PFSK-1 (cell line): ENCODE results near the gene ATP13A3.

Source experiments
- FOXP2 ChIP-seq: optimal IDR thresholded peaks from 2 replicates; pipeline ENCODE3; 2011; ENCODE audit warnings: borderline replicate concordance, control low read depth, inconsistent platforms; ENCODE audit not compliant: insufficient read depth; ENCODE audit errors: extremely low read length, extremely low read depth
- POLR2AphosphoS5 ChIP-seq: IDR thresholded peaks from 2 replicates; pipeline ENCODE4 v1.6.1; 2012; ENCODE audit warnings: low read depth, mild to moderate bottlenecking, control low read depth, low read length, moderate library complexity
- REST ChIP-seq, 2 experiments: IDR thresholded peaks; 2 replicates each; pipeline versions ENCODE4 v1.6.1 to v1.8.0; 2011 to 2012; ENCODE audit warnings: low read depth in 2 of 2, low read length in 2 of 2, control low read depth in 1 of 2, inconsistent platforms in 1 of 2, mild to moderate bottlenecking in 1 of 2, moderate library complexity in 1 of 2; ENCODE audit not compliant: insufficient read depth in 1 of 2
- SIN3A ChIP-seq: IDR thresholded peaks from 2 replicates; pipeline ENCODE4 v1.6.1; 2012; ENCODE audit warnings: mild to moderate bottlenecking, low read length, moderate library complexity, borderline replicate concordance; ENCODE audit not compliant: insufficient read depth
- TAF1 ChIP-seq: IDR thresholded peaks from 2 replicates; pipeline ENCODE4 v1.6.1; 2012; ENCODE audit warnings: low read length, control low read depth, borderline replicate concordance; ENCODE audit not compliant: insufficient read depth

The ATP13A3 gene

GRCh38 chr3:194369522-194370279, 117.1 kb downstream of the ATP13A3 start, which contains the start of gene LRRC15:
Gene LRRC15 (minus strand): TSS chr3:194369743. CDS start chr3:194361043, 8,700 bp downstream.
- TF ChIP-seq REST (IDR thresholded peaks at IDR 0.05; ENCODE audit: insufficient read depth in 1 of 2, low read depth in 2 of 2, low read length in 2 of 2) (no peak), TAF1 (no peak), POLR2AphosphoS5 (no peak), SIN3A (no peak), FOXP2 (no peak)

GRCh38 chr3:194368918-194369317, 117.9 kb downstream of the ATP13A3 start:
- TF ChIP-seq TAF1, result no peak
- no peak for TF ChIP-seq FOXP2
- TF ChIP-seq SIN3A, result no peak
- no peak for TF ChIP-seq REST (IDR thresholded peaks at IDR 0.05; ENCODE audit: insufficient read depth in 1 of 2, low read depth in 2 of 2, low read length in 2 of 2)
- TF ChIP-seq POLR2AphosphoS5, result no peak

- TF ChIP-seq TAF1 (no peak), REST (IDR thresholded peaks at IDR 0.05; ENCODE audit: insufficient read depth in 1 of 2, low read depth in 2 of 2, low read length in 2 of 2) (no peak), SIN3A (no peak), POLR2AphosphoS5 (no peak), FOXP2 (no peak)
Measured at GRCh38 chr3:194367992-194368841, 118.6 kb downstream of the ATP13A3 start.

GRCh38 chr3:194365978-194366490, 120.8 kb downstream of the ATP13A3 start:
- TF ChIP-seq REST (IDR thresholded peaks at IDR 0.05; ENCODE audit: insufficient read depth in 1 of 2, low read depth in 2 of 2, low read length in 2 of 2), result no peak
- TF ChIP-seq POLR2AphosphoS5, result no peak
- no peak for TF ChIP-seq TAF1
- no peak for TF ChIP-seq SIN3A
- TF ChIP-seq FOXP2, result no peak
